ENCODE measurements around the gene MTMR11. TPM values are rescaled to one million over a fixed set of nuclear protein-coding genes. Genes with fewer than 3 reads are reported as not detected.

MTMR11 gene
- total and polyA plus RNA-seq, 2 of the 13 experiments (the other 11 are each of a cell fraction or from before 2014, with no cell fraction given): 0.49 to 2.8 TPM

GRCh38 chr1:149886396-149887195 is 50.1 kb downstream of the MTMR11 start (continued):
- TF ChIP-seq ZNF142 (CRISPR knock-in tag; IDR thresholded peaks at IDR 0.05) (0 out of 2 replicates have a peak, but pooled peaks have one; percentile 31), HBP1 (CRISPR knock-in tag; IDR thresholded peaks at IDR 0.05; ENCODE audit: low read depth) (peak; percentile 22; the same call in 1 of the 2 replicates), NONO (IDR thresholded peaks at IDR 0.05) (no peak), NONO (CRISPR knock-in tag; conservative IDR thresholded peaks at IDR 0.05) (peak; percentile 60; the same call in 1 of the 2 replicates), SMAD9 (CRISPR knock-in tag; IDR thresholded peaks at IDR 0.05) (no peak), MTF2 (CRISPR knock-in tag; IDR thresholded peaks at IDR 0.05; ENCODE audit: borderline replicate concordance) (no peak), ZC3H4 (CRISPR knock-in tag; IDR thresholded peaks at IDR 0.05; ENCODE audit: borderline replicate concordance) (peak; percentile 97), ZKSCAN5 (CRISPR knock-in tag; IDR thresholded peaks at IDR 0.05) (no peak), ARID4A (CRISPR knock-in tag; IDR thresholded peaks at IDR 0.05; ENCODE audit: borderline replicate concordance) (peak; percentile 62; the same call in 1 of the 2 replicates), HNRNPUL1 (IDR thresholded peaks at IDR 0.05; ENCODE audit: low read depth, low read length) (no peak)
- TF ChIP-seq, protein P1, sequence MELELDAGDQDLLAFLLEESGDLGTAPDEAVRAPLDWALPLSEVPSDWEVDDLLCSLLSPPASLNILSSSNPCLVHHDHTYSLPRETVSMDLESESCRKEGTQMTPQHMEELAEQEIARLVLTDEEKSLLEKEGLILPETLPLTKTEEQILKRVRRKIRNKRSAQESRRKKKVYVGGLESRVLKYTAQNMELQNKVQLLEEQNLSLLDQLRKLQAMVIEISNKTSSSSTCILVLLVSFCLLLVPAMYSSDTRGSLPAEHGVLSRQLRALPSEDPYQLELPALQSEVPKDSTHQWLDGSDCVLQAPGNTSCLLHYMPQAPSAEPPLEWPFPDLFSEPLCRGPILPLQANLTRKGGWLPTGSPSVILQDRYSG (CRISPR knock-in tag; IDR thresholded peaks at IDR 0.05): peak; percentile 21; the same call in 1 of the 2 replicates
- TF ChIP-seq, protein P2, sequence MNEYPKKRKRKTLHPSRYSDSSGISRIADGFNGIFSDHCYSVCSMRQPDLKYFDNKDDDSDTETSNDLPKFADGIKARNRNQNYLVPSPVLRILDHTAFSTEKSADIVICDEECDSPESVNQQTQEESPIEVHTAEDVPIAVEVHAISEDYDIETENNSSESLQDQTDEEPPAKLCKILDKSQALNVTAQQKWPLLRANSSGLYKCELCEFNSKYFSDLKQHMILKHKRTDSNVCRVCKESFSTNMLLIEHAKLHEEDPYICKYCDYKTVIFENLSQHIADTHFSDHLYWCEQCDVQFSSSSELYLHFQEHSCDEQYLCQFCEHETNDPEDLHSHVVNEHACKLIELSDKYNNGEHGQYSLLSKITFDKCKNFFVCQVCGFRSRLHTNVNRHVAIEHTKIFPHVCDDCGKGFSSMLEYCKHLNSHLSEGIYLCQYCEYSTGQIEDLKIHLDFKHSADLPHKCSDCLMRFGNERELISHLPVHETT (CRISPR knock-in tag; conservative IDR thresholded peaks at IDR 0.05): no peak
